Caco-2 (cell line): ENCODE results near the gene MID1. TPM values are rescaled to one million over a fixed set of nuclear protein-coding genes. Genes with fewer than 3 reads are reported as not detected.

Experiments
- BruUV-seq: library from RNA; stranded (reverse); fragments of 400-500 nt; replicated peaks from 2 replicates; lab custom pipeline; 2021; lab: Mats Ljungman, UMichigan
- CTCF ChIA-PET: fragments of 300-600 bp; sonication (Branson Sonifier 250); formaldehyde crosslinking; loops from one replicate; lab custom pipeline; 2022; ENCODE audit warnings: antibody characterized with exemption; lab: Charles Lee
- POLR2A ChIA-PET: fragments of 300-600 bp; sonication (Branson Sonifier 250); formaldehyde crosslinking; loops from one replicate; lab custom pipeline; 2022; ENCODE audit warnings: antibody characterized with exemption; lab: Charles Lee
- DNase-seq, 2 experiments: peaks; one replicate each; pipeline versions ENCODE4 v3.0.0 to v3.0.0-alpha.2; 2020 to 2022
- H3K27me3 ChIP-seq: replicated peaks from 2 replicates; pipeline ENCODE4 v1.6.0; 2011; ENCODE audit warnings: low read length; ENCODE audit not compliant: control insufficient read depth, insufficient read depth
- H3K36me3 ChIP-seq: 2 replicates; pipeline ENCODE4 v1.5.1; 2011; ENCODE audit warnings: low read length; ENCODE audit not compliant: control insufficient read depth, insufficient read depth
- H3K4me1 ChIP-seq: fragments of 250-450 bp; sonication (Bioruptor Pico); 2 replicates; pipeline ENCODE4 v1.5.1; 2020; ENCODE audit warnings: mild to moderate bottlenecking
- H3K4me3 ChIP-seq: 2 replicates; pipeline ENCODE4 v1.5.1; 2011; ENCODE audit warnings: low read depth, mild to moderate bottlenecking, control low read depth, low read length
- H3K9me3 ChIP-seq: fragments of 250-450 bp; sonication (Bioruptor Pico); 2 replicates; pipeline ENCODE4 v1.5.1; 2020; ENCODE audit warnings: mild to moderate bottlenecking, moderate library complexity
- H3K27ac Mint-ChIP-seq: one replicate; pipeline ENCODE4 v1.8.0; 2022; ENCODE audit warnings: mixed read lengths; ENCODE audit not compliant: unreplicated experiment
- H3K27me3 Mint-ChIP-seq: one replicate; pipeline ENCODE4 v1.8.0; 2022; ENCODE audit warnings: mixed read lengths; ENCODE audit not compliant: insufficient read depth, unreplicated experiment
- H3K36me3 Mint-ChIP-seq: one replicate; pipeline ENCODE4 v1.8.0; 2022; ENCODE audit warnings: mild to moderate bottlenecking, mixed read lengths; ENCODE audit not compliant: insufficient read depth, unreplicated experiment
- H3K4me1 Mint-ChIP-seq: one replicate; pipeline ENCODE4 v1.8.0; 2022; ENCODE audit warnings: low read depth, mixed read lengths; ENCODE audit not compliant: unreplicated experiment
- H3K4me3 Mint-ChIP-seq: one replicate; pipeline ENCODE4 v1.8.0; 2022; ENCODE audit warnings: mild to moderate bottlenecking, moderate library complexity, mixed read lengths; ENCODE audit not compliant: unreplicated experiment
- H3K9me3 Mint-ChIP-seq: one replicate; pipeline ENCODE4 v1.8.0; 2022; ENCODE audit warnings: mixed read lengths; ENCODE audit not compliant: unreplicated experiment
- intact Hi-C: fragments of 100-400 bp; cut with micrococcal nuclease; formaldehyde crosslinking; loops from one replicate; pipeline ENCODE4 v1.10.0; 2022; ENCODE audit not compliant: unreplicated experiment
- total RNA-seq: library from RNA; stranded (reverse); gene quantifications from 2 replicates; pipeline ENCODE4 v1.2.3, GENCODE V29; 2022
- TF ChIP-seq, protein P1 (sequence below), 2 experiments: fragments of 200-600 bp in 1 of 2; IDR thresholded peaks; 1 replicate in 1 of 2; 2 replicates in 1 of 2; pipeline versions ENCODE4 v1.5.1 to v1.8.0; 2011 to 2022; ENCODE audit warnings: antibody characterized with exemption in 1 of 2, control low read depth in 1 of 2, inconsistent platforms in 1 of 2, low read depth in 1 of 2, low read length in 1 of 2, mild to moderate bottlenecking in 1 of 2, moderate library complexity in 1 of 2; ENCODE audit not compliant: insufficient read depth in 1 of 2, severe bottlenecking in 1 of 2, unreplicated experiment in 1 of 2

MID1 gene
- total RNA-seq, 1 experiment from 2014 or later: 61.3 TPM

GRCh38 chrX:10486373-10486772 is 134.0 kb downstream of the MID1 start:
- DNase-seq: no peak
- no peak overlapping the region for H3K4me3 Mint-ChIP-seq
- H3K4me3 ChIP-seq: no peak overlapping the region
- H3K36me3 ChIP-seq: no peaks in the 10 kb centered on the region
- ChIA-PET CTCF (no interaction called here), POLR2A (no interaction called here)
- no peak overlapping the region for H3K27ac Mint-ChIP-seq
- intact Hi-C loops: no loop called here
- TF ChIP-seq, protein P1, sequence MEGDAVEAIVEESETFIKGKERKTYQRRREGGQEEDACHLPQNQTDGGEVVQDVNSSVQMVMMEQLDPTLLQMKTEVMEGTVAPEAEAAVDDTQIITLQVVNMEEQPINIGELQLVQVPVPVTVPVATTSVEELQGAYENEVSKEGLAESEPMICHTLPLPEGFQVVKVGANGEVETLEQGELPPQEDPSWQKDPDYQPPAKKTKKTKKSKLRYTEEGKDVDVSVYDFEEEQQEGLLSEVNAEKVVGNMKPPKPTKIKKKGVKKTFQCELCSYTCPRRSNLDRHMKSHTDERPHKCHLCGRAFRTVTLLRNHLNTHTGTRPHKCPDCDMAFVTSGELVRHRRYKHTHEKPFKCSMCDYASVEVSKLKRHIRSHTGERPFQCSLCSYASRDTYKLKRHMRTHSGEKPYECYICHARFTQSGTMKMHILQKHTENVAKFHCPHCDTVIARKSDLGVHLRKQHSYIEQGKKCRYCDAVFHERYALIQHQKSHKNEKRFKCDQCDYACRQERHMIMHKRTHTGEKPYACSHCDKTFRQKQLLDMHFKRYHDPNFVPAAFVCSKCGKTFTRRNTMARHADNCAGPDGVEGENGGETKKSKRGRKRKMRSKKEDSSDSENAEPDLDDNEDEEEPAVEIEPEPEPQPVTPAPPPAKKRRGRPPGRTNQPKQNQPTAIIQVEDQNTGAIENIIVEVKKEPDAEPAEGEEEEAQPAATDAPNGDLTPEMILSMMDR (IDR thresholded peaks at IDR 0.05; ENCODE audit: insufficient read depth in 1 of 2, low read depth in 1 of 2, low read length in 1 of 2, severe bottlenecking in 1 of 2, unreplicated experiment in 1 of 2): no peak
- H3K4me1 Mint-ChIP-seq: no peaks in the 10 kb centered on the region
- H3K9me3 ChIP-seq: no peaks in the 10 kb centered on the region
- peaks cover 24% of the 10 kb centered on the region for H3K36me3 Mint-ChIP-seq
- no peaks in the 10 kb centered on the region for H3K27me3 Mint-ChIP-seq
- H3K27me3 ChIP-seq: no peaks in the 10 kb centered on the region
- BruUV-seq: no TSS peak
- no peaks in the 10 kb centered on the region for H3K4me1 ChIP-seq
- H3K9me3 Mint-ChIP-seq: no peaks in the 10 kb centered on the region

DNA sequence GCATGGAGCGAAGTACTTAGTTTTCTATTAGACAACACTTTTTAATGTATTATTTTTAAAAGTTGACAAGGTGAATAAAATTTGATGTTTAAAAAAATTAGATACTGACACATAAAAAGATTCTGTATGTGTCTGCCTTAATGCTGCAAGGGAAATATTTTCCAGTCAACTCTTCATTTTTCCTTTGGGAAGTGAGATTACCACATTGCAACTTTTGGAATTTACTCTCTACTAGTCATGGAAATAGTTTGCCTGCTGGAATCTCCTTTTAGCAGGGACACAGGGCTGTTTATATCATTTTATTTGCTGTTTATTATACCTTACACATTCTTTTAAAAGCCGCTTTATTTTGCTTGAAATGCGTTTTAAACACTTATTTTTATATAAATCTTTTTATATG is 135.1 kb downstream of the MID1 start:
- peaks cover 34% of the 10 kb centered on the region for H3K36me3 Mint-ChIP-seq
- Histone ChIP-seq H3K9me3 (no peaks in the 10 kb centered on the region), H3K36me3 (no peaks in the 10 kb centered on the region), H3K27me3 (no peaks in the 10 kb centered on the region), H3K4me1 (no peaks in the 10 kb centered on the region), H3K4me3 (no peak overlapping the region)
- POLR2A ChIA-PET: no interaction called here
- DNase-seq: no peak
- no peaks in the 10 kb centered on the region for H3K4me1 Mint-ChIP-seq
- intact Hi-C loops: no loop called here
- BruUV-seq: no TSS peak
- H3K4me3 Mint-ChIP-seq: no peak overlapping the region
- no peak overlapping the region for H3K27ac Mint-ChIP-seq
- TF ChIP-seq, protein P1 (IDR thresholded peaks at IDR 0.05; ENCODE audit: insufficient read depth in 1 of 2, low read depth in 1 of 2, low read length in 1 of 2, severe bottlenecking in 1 of 2, unreplicated experiment in 1 of 2): no peak
- no peaks in the 10 kb centered on the region for H3K27me3 Mint-ChIP-seq
- CTCF ChIA-PET: interaction anchor here (0.6 kb wide), 1 partner anchor 9 kb away, joined by 5 read pairs; no protein-coding TSS in a partner anchor
- H3K9me3 Mint-ChIP-seq: no peaks in the 10 kb centered on the region

DNA sequence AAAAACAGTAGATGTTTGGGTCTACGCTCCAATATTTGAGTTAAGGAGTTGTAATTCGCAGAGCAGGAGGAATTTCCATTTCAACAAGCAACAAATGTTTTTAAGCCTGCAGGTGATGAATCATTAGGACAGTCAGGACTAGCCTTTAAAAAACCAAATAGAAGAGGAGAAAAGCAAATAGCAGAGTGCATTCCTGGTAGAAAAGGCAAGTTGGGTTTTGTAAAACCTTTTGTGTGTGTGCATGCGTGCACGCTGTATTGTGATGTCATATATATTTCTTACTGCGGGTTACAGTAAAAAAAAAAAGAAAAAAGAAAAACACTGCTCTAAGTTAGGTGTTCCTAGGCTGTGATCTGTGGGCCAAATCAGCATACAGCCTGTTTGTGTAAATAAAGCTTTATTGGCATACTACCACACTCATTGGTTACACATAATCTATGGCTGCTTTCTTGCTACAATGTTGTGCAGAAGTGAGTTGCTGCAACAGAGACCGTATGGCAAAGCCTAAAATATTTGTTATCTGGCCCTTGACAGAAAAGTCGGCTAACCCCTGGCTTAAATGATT is 135.6 kb downstream of the MID1 start:
- no peaks in the 10 kb centered on the region for H3K27me3 Mint-ChIP-seq
- TF ChIP-seq, protein P1 (IDR thresholded peaks at IDR 0.05; ENCODE audit: insufficient read depth in 1 of 2, low read depth in 1 of 2, low read length in 1 of 2, severe bottlenecking in 1 of 2, unreplicated experiment in 1 of 2): no peak
- no peaks in the 10 kb centered on the region for H3K4me1 ChIP-seq
- no peak overlapping the region for H3K4me3 ChIP-seq
- peaks cover 36% of the 10 kb centered on the region for H3K36me3 Mint-ChIP-seq
- POLR2A ChIA-PET: no interaction called here
- DNase-seq: no peak
- H3K4me1 Mint-ChIP-seq: no peaks in the 10 kb centered on the region
- CTCF ChIA-PET: no interaction called here
- no peak overlapping the region for H3K4me3 Mint-ChIP-seq
- H3K9me3 ChIP-seq: no peaks in the 10 kb centered on the region
- no TSS peak for BruUV-seq
- no peaks in the 10 kb centered on the region for H3K9me3 Mint-ChIP-seq
- no peaks in the 10 kb centered on the region for H3K36me3 ChIP-seq
- H3K27ac Mint-ChIP-seq: no peak overlapping the region
- intact Hi-C loops: no loop called here
- H3K27me3 ChIP-seq: no peaks in the 10 kb centered on the region
